Activated CD8-positive, alpha-beta T cell treated with anti-CD3 and anti-CD28 coated beads, Interleukin-2, amount 10 ng/mL, durations not matched to agents 7 days and 5 days (primary cell): Measurements from ENCODE around the gene GATA3. TPM values are rescaled to one million over a fixed set of nuclear protein-coding genes. Genes with fewer than 3 reads are reported as not detected.
"Not testable (repeated sequence)": the region's sequence is repeated elsewhere in the genome, so short reads cannot be mapped to it uniquely, and the experiment has no call there.

Experiments used
- ATAC-seq: fragments of 150-1000 bp; cut with Tn5 transposase; one replicate; pipeline ENCODE4 v1.10.0; 2021; ENCODE audit warnings: moderate library complexity
- CTCF ChIA-PET: fragments of 350-600 bp; sonication (Branson Sonifier 250); formaldehyde crosslinking; loops from one replicate; lab custom pipeline; 2021; ENCODE audit warnings: antibody characterized with exemption; lab: Charles Lee
- POLR2A ChIA-PET: fragments of 350-600 bp; sonication (Branson Sonifier 250); formaldehyde crosslinking; loops from one replicate; lab custom pipeline; 2021; ENCODE audit warnings: antibody characterized with exemption; lab: Charles Lee
- DNase-seq: peaks from one replicate; pipeline ENCODE4 v3.0.0-alpha.2; 2020
- H3K27ac Mint-ChIP-seq: one replicate; pipeline ENCODE4 v1.8.0; 2021; ENCODE audit warnings: mild to moderate bottlenecking, mixed read lengths
- H3K27me3 Mint-ChIP-seq: one replicate; pipeline ENCODE4 v1.8.0; 2021; ENCODE audit warnings: low read depth, mixed read lengths
- H3K36me3 Mint-ChIP-seq: one replicate; pipeline ENCODE4 v1.8.0; 2021; ENCODE audit warnings: low read depth, mixed read lengths
- H3K4me1 Mint-ChIP-seq: one replicate; pipeline ENCODE4 v1.8.0; 2021; ENCODE audit warnings: low read depth, mixed read lengths
- H3K4me3 Mint-ChIP-seq: one replicate; pipeline ENCODE4 v1.8.0; 2021; ENCODE audit warnings: mild to moderate bottlenecking, mixed read lengths
- H3K9me3 Mint-ChIP-seq: one replicate; pipeline ENCODE4 v1.8.0; 2022; ENCODE audit warnings: mixed read lengths; ENCODE audit not compliant: insufficient read depth
- total RNA-seq, 2 experiments: library from RNA; stranded (reverse); gene quantifications; one replicate each; pipeline ENCODE4 v1.2.3, GENCODE V29; 2021

Gene GATA3
- total RNA-seq: 10 to 100 TPM; 42.5 to 44.9 TPM

DNA sequence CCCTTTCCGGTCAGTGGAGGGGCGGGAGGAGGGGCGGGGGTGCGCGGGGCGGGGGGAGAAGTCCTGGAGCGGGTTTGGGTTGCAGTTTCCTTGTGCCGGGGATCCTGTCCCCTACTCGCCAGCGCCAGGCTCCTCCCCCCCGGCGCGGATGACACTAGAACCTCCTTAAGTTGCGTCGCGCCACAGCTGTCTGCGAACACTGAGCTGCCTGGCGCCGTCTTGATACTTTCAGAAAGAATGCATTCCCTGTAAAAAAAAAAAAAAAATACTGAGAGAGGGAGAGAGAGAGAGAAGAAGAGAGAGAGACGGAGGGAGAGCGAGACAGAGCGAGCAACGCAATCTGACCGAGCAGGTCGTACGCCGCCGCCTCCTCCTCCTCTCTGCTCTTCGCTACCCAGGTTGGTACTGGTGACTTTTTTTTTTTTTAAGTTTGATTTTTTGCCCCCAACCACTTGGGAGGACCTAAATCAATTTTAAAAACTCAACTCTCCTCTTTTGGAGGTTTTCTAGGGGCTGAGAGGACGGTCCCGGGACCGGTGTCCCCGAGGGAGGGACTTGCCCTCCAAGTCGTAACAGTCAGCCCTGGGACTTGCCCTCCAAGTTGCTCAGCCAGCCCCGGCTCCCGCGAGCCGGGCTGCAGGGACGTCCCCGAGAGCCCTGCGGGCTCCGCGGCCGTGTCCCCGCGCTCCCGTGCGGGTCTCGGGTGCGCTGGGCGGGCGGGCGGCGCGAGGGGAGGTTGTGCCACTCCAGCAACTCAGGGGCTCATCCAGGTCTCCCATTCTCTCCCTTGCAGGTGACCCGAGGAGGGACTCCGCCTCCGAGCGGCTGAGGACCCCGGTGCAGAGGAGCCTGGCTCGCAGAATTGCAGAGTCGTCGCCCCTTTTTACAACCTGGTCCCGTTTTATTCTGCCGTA is at the start of gene GATA3:
Gene GATA3, plus strand, starts transcription at position 195 of the 914 bp plus-strand sequence. CDS start 968 bp downstream, outside the sequence.
- ATAC-seq: peak; percentile 64

DNA sequence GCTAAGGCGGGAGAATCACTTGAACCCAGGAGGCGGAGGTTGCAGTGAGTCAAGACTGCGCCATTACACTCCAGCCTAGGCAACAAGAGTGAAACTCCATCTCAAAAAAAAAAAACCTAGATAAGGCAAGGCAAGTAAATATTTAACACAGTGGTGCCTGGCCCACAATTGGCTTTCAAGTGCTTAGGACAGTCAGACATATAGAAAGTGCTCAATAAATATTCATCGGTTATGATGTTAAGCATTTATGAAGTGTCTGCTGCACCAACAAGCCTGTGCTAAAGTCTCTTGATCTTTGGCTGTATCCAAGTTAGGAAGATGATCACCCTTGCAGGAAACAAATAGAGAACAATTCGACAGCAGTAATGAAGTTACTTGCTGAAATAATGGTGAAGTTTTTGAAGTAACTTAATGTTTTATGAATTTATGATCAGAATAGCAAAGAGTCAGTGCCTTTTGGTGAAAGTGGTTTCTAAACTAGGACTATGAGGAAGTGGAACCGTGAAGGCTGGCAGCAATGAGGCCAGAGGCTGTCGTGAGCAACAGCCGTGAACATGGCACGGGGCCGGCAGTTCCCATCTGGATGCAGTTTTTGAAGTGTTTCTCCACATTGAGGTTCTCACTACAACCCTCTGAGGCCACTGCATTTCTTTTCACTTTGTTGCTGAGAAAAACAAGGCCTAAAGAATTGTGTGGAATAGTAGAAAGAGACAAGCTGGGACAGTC is 48.1 kb upstream of the GATA3 start:
- ChIA-PET CTCF (no interaction called here), POLR2A (no interaction called here)
- DNase-seq (no peak), ATAC-seq (no peak)
- no peaks in the 10 kb centered on the region for H3K4me1 Mint-ChIP-seq
- H3K27ac Mint-ChIP-seq: no peak overlapping the region
- peaks cover 16% of the 10 kb centered on the region for H3K9me3 Mint-ChIP-seq
- no peak overlapping the region for H3K4me3 Mint-ChIP-seq
- peaks cover 27% of the 10 kb centered on the region for H3K36me3 Mint-ChIP-seq
- no peaks in the 10 kb centered on the region for H3K27me3 Mint-ChIP-seq

More for the DNA sequence above, at the start of gene GATA3:
- H3K36me3 Mint-ChIP-seq: peaks cover 45% of the 10 kb centered on the region
- H3K27me3 Mint-ChIP-seq: peaks cover 22% of the 10 kb centered on the region
- H3K9me3 Mint-ChIP-seq: no peaks in the 10 kb centered on the region
- peaks cover 43% of the 10 kb centered on the region for H3K4me1 Mint-ChIP-seq
- peak within 1 kb of the TSS; percentile 97 for H3K4me3 Mint-ChIP-seq
- ChIA-PET POLR2A (interaction anchor here (0.5 to 1.4 kb wide), 5 partner anchors 83 to 1013 kb away, joined by 3 read pairs; no protein-coding TSS in a partner anchor), CTCF (no interaction called here)
- peak within 1 kb of the TSS; percentile 98 for H3K27ac Mint-ChIP-seq
- DNase-seq: peak; percentile 91

DNA sequence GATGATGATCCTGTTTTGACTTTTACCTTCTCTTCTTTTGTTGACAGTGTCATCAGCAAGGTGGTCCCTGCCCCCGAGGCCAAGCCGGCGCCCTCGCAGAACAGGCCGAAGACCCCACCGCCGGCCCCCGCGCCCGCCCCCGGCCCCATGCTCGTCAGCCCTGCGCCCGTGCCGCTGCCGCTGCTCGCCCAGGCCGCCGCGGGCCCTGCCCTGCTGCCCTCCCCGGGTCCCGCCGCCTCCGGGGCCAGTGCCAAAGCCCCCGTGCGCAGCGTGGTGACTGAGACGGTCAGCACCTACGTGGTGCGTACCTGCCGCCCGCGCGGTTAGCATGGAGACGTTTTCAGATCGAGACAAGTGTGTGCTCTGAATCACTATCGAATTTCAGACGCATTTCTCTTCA is 45.5 kb upstream of the GATA3 start:
- POLR2A ChIA-PET: no interaction called here
- Mint-ChIP-seq H3K36me3 (peaks cover 13% of the 10 kb centered on the region), H3K27ac (no peak overlapping the region), H3K9me3 (peaks cover 16% of the 10 kb centered on the region), H3K27me3 (no peaks in the 10 kb centered on the region), H3K4me3 (no peak overlapping the region), H3K4me1 (no peaks in the 10 kb centered on the region)
- ATAC-seq (no peak), DNase-seq (no peak)
- CTCF ChIA-PET: no interaction called here

DNA sequence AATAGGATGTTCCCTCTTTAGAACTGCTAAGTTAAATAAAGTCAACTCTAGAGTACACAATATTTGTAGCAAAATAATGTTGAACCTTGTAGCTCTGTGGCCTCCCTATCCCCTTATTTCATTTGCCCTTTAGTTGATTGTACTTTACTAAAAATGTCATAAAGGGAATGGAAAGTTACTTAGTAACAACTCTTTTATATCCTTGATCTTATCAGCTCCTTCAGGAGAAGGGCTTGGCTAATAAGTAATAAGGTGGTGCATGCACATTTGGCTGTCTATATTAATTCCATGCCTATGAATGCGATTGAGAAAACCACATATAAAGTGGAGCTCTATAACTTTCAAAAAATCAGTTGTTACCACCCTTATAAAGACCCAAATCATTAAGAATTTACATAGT is 41.5 kb upstream of the GATA3 start:
- H3K4me1 Mint-ChIP-seq: no peaks in the 10 kb centered on the region
- no peak overlapping the region for H3K27ac Mint-ChIP-seq
- peaks cover 8% of the 10 kb centered on the region for H3K36me3 Mint-ChIP-seq
- CTCF ChIA-PET: no interaction called here
- POLR2A ChIA-PET: interaction anchor here (0.6 kb wide), 1 partner anchor 814 kb away, joined by 6 read pairs; no protein-coding TSS in a partner anchor
- no peak overlapping the region for H3K4me3 Mint-ChIP-seq
- no peak for ATAC-seq
- no peaks in the 10 kb centered on the region for H3K27me3 Mint-ChIP-seq
- DNase-seq: no peak
- no peaks in the 10 kb centered on the region for H3K9me3 Mint-ChIP-seq

DNA sequence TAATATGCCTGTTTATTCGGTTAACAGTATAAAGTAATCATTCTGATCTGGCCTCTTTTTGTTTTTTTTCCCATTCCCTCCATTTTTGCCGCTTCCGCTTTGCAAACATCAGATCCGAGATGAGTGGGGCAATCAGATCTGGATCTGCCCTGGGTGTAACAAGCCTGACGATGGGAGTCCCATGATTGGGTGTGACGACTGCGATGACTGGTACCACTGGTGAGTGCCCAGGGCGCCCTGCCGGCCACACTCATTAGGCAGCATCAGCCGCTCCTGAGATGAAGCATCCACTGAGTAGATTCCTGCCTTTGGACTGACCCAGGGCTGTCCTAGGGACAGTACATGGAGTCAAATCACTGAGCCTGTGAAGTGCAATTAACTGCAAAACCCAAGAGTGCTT is 40.9 kb upstream of the GATA3 start:
- no peak for ATAC-seq
- ChIA-PET POLR2A (no interaction called here), CTCF (no interaction called here)
- DNase-seq: no peak
- Mint-ChIP-seq H3K4me1 (no peaks in the 10 kb centered on the region), H3K9me3 (no peaks in the 10 kb centered on the region), H3K4me3 (no peak overlapping the region), H3K27ac (no peak overlapping the region), H3K27me3 (no peaks in the 10 kb centered on the region), H3K36me3 (peaks cover 8% of the 10 kb centered on the region)

DNA sequence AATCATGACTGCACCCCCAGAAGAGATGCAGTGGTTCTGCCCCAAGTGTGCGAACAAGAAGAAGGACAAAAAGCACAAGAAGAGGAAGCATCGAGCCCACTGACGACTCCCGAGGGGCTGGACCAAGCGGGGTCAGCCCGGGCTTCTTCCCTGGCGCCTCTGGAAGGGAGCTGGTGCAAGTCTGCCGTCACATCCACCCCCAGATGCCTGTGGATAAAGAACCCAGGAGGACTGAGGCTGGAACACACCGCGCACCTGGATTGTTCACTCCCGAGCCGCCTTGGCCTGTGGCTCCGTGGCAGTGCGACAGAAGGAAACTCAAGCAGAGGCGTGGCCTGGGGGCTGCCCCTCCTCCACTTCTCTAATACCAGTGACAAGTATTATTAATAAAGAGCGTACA is 39.8 kb upstream of the GATA3 start:
- H3K27me3 Mint-ChIP-seq: no peaks in the 10 kb centered on the region
- ChIA-PET POLR2A (no interaction called here), CTCF (interaction anchor here (1.0 kb wide), 1 partner anchor 99 kb away, joined by 3 read pairs; no protein-coding TSS in a partner anchor)
- no peak overlapping the region for H3K27ac Mint-ChIP-seq
- DNase-seq (no peak), ATAC-seq (no peak)
- no peaks in the 10 kb centered on the region for H3K9me3 Mint-ChIP-seq
- peaks cover 6% of the 10 kb centered on the region for H3K36me3 Mint-ChIP-seq
- no peak overlapping the region for H3K4me3 Mint-ChIP-seq
- no peaks in the 10 kb centered on the region for H3K4me1 Mint-ChIP-seq

DNA sequence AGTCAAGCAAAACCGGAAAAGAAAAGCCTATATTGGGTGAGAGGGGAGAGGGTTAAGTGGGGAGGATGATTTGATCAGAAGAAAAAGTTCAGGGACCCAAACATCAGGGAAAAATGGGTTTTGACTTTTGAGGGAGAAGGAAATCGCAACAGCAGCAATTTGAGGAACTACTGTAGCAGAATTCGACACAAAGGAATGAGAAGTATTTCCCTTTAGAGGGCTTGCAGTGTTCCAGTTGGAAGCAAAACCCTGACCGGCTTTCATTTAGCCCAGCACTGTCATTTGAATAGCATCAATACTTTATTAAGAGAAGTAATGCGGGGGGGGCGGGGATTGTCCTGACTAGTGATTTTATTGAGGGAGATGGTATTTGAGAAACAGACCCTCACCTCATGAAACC is 37.2 kb upstream of the GATA3 start:
- ATAC-seq (no peak), DNase-seq (no peak)
- H3K9me3 Mint-ChIP-seq: no peaks in the 10 kb centered on the region
- no peak overlapping the region for H3K4me3 Mint-ChIP-seq
- POLR2A ChIA-PET: no interaction called here
- peaks cover 6% of the 10 kb centered on the region for H3K36me3 Mint-ChIP-seq
- no peaks in the 10 kb centered on the region for H3K27me3 Mint-ChIP-seq
- H3K4me1 Mint-ChIP-seq: no peaks in the 10 kb centered on the region
- H3K27ac Mint-ChIP-seq: no peak overlapping the region
- CTCF ChIA-PET: no interaction called here

DNA sequence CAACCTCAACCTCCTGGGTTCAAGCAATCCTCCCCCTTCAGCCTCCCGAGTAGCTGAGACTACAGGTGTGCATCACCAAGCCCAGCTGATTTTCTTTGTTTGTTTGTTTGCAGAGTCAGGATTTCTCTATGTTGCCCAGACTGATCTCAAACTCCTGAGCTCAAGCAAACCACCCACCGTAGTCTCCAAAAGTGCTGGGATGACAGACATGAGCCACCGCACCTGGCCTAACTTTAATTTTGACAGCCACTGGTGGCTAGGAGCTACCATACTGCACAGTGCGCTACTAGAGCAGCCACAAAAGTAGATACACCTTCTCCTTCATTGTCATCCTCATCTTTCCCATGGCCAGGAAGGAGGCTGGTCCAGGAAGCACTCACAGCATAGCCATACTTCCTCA is 31.2 kb upstream of the GATA3 start:
- ATAC-seq: no peak
- ChIA-PET POLR2A (no interaction called here), CTCF (interaction anchor here (1.6 kb wide), 1 partner anchor 1280 kb away, joined by 4 read pairs; no protein-coding TSS in a partner anchor)
- DNase-seq: no peak
- H3K27me3 Mint-ChIP-seq: peaks cover 11% of the 10 kb centered on the region
- H3K36me3 Mint-ChIP-seq: no peaks in the 10 kb centered on the region
- H3K9me3 Mint-ChIP-seq: no peaks in the 10 kb centered on the region
- H3K4me1 Mint-ChIP-seq: peaks cover 8% of the 10 kb centered on the region
- H3K27ac Mint-ChIP-seq: no peak overlapping the region
- H3K4me3 Mint-ChIP-seq: no peak overlapping the region

DNA sequence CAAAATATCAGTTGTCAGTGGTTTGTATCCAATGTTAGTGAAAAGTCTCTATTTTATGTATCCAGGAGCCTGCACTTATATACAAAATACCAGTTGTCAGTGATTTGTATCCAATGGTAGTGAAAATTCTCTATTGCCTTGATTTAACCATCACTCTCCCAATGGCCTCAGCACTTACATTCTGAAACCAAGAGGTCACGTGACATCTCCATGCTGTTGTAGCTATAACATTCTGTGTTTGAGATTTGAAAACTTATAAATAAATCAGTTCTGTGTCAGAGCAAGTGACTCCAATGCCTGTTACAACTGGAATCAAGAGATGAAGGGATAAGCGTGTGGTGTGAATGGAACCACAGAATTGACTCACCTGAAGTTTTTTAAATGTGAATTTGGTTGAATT is 30.6 kb upstream of the GATA3 start:
- Mint-ChIP-seq H3K4me3 (no peak overlapping the region), H3K27ac (no peak overlapping the region), H3K9me3 (no peaks in the 10 kb centered on the region), H3K4me1 (peaks cover 8% of the 10 kb centered on the region), H3K27me3 (peaks cover 11% of the 10 kb centered on the region), H3K36me3 (no peaks in the 10 kb centered on the region)
- DNase-seq (no peak), ATAC-seq (no peak)
- POLR2A ChIA-PET: no interaction called here
- CTCF ChIA-PET: interaction anchor here (1.6 kb wide), 1 partner anchor 1279 kb away, joined by 4 read pairs; no protein-coding TSS in a partner anchor

DNA sequence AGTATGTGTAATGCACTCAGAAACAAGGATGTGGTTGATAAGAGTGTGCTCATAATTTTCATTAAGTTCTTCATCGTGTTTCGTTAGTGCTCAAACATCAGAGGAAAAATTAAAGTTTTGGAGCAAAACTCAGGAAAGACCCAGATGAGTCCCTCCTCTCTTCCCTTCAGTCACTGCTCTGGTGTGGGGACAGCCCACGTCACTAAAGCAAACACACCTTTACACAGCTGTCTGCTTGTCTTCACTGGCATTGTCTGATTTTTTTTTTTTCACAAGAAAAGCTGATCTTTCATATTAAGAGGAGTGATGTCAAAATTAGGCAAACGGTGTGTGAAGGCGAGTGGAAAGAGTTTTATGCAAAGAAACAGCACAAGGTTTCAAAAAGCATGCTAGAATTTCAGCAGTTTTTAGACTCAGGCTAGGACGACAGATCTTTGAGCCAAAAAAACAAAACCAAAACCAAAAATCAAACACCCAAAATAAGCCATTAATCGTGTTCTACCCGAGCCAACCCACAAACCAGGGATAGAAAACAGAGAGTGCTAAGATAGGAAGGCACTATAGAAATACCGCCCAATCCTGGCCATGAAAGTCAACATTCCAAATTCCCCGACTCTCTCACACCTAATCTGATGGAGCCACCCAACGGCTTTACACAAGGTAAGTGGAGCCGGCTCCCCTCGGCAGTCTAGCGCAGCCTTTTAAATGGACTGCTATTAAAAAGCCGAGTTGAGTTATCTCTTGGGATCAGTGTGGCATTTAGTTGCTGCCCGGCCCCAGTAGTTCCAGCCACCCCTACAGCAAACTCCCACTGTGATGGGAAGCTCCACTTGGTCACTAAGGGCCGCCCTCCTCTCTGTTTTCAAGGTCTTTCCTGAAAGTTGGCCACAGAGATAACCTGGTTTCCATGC is 27.9 kb upstream of the GATA3 start:
- ATAC-seq (peak; percentile 27), DNase-seq (no peak)
- no peaks in the 10 kb centered on the region for H3K9me3 Mint-ChIP-seq
- H3K4me3 Mint-ChIP-seq: peak overlapping the region; percentile 74
- H3K36me3 Mint-ChIP-seq: no peaks in the 10 kb centered on the region
- H3K27me3 Mint-ChIP-seq: peaks cover 20% of the 10 kb centered on the region
- POLR2A ChIA-PET: no interaction called here
- H3K4me1 Mint-ChIP-seq: peaks cover 8% of the 10 kb centered on the region
- H3K27ac Mint-ChIP-seq: peak overlapping the region; percentile 61
- CTCF ChIA-PET: no interaction called here

DNA sequence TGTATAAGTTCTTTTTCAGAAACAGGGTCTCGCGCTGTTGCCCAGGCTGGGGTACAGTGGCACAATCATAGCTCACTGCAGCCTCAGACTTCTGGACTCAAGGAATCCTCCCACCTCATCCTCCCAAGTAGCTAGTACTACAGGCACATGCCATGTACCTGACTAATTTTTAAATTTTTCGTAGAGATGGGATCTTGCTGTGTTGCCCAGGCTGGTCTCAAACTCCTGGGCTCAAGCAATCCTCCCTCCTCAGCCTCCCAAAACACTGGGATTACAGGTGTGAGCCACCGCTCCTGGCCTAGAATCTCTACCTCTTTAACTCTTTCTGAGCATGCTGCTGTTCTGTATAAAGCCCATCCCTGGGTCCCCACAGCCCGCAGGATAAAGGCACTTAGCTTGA is 23.3 kb upstream of the GATA3 start:
- POLR2A ChIA-PET: not testable (repeated sequence)

More for the DNA sequence above, 23.3 kb upstream of the GATA3 start:
- H3K27ac Mint-ChIP-seq, CTCF ChIA-PET, DNase-seq, H3K4me3 Mint-ChIP-seq, H3K9me3 Mint-ChIP-seq, H3K36me3 Mint-ChIP-seq, ATAC-seq: not testable (repeated sequence)
- H3K4me1 Mint-ChIP-seq: peaks cover 16% of the 10 kb centered on the region
- H3K27me3 Mint-ChIP-seq: peaks cover 40% of the 10 kb centered on the region
